WI38 (cell line): ENCODE results near the gene DGKD.

ENCODE experiments used
- H3K4me3 ChIP-seq: 2 replicates; pipeline ENCODE4 v1.5.1; 2011; ENCODE audit warnings: low read depth, mild to moderate bottlenecking, control low read depth, low read length
- CTCF ChIP-seq: IDR thresholded peaks from 2 replicates; pipeline ENCODE4 v1.5.1; 2012; ENCODE audit warnings: low read depth, mild to moderate bottlenecking, control low read depth, low read length

Gene DGKD

GRCh38 chr2:233353769-233354499, at the start of gene DGKD:
TSS of gene DGKD (plus strand) at chr2:233354494. CDS start at chr2:233354519, 25 bp downstream.
- H3K4me3 ChIP-seq: peak within 1 kb of the TSS; percentile 78
- TF ChIP-seq CTCF: no peak

GRCh38 chr2:233307565-233307964, 46.7 kb upstream of the DGKD start, which contains the start of gene SAG:
TSS of gene SAG (plus strand) at chr2:233307816. CDS start at chr2:233309190, 1,374 bp downstream.
- H3K4me3 ChIP-seq: no peak within 1 kb of the TSS
- TF ChIP-seq CTCF: no peak

GRCh38 chr2:233311241-233311926, 42.9 kb upstream of the DGKD start:
- no peak overlapping the region for H3K4me3 ChIP-seq
- TF ChIP-seq CTCF: no peak

- no peak overlapping the region for H3K4me3 ChIP-seq
- no peak for TF ChIP-seq CTCF
Measured at GRCh38 chr2:233312874-233313273, 41.4 kb upstream of the DGKD start.

- no peak for TF ChIP-seq CTCF
- no peak overlapping the region for H3K4me3 ChIP-seq
Measured at GRCh38 chr2:233314180-233314925, 39.9 kb upstream of the DGKD start.

- H3K4me3 ChIP-seq: no peak overlapping the region
- TF ChIP-seq CTCF: no peak
Measured at GRCh38 chr2:233317196-233317943, 36.9 kb upstream of the DGKD start.
